Measurements from ENCODE around the gene INF2.

The INF2 gene

DNA sequence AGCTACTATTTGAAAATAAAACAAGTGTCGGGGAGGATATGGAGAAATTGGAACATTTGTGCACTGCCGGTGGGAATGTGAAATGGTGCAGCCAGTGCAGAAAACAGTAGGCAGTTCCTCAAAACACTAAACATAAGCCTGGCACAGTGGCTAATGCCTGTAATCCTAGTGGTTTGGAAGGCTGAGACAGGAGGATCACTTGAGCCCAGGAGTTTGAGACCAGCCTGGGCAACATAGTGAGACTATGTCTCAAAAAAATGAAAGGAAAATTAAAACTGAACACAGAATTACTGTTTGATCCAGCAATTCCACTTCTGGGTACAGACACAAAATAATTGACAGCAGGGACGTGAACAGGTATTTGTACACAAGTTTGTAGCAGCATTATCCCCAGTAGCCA, 76.1 kb downstream of the INF2 start:
- Histone ChIP-seq H3K4me2 (no peak overlapping the region), H3K9ac (no peak overlapping the region)

DNA sequence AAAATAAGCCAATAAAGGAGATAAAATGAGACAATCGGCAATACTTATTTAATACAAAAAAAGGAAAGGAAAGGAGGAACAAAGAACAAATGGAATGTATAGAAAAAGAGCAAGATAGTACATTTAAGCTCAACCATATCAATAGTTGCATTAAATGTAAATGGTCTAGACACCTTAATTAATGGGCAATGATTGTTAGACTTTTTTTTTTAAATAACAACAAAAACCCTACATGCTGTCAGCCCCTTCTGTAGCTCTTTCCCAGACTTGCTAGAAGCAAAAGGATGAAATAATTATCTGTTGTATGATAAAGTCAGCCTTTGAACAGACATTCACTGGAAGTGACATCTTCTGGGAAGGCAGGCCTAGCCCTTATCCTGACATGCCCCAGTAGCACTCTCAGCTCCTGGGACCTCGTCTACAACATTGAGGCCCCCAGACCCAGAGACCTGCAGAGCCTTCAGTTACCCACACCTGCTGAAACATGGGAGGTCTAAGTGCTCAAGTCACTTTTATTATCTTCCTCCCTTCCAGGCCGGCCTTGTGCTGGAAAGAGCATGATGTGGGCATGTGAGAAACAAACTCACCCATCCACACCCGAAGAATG, 76.9 kb downstream of the INF2 start:
- no peak overlapping the region for H3K9ac ChIP-seq

More for the DNA sequence above, 76.1 kb downstream of the INF2 start:
- Histone ChIP-seq H3K4me1 (ENCODE audit: low read depth, poor library complexity, severe bottlenecking) (no peaks in the 10 kb centered on the region), H3K27ac (no peak overlapping the region), H3K27me3 (ENCODE audit: insufficient read depth, low read depth) (no peaks in the 10 kb centered on the region), H3K4me3 (IDR thresholded peaks at IDR 0.05; ENCODE audit: insufficient read depth, low read depth, low read length) (no peak overlapping the region), H3K79me2 (ENCODE audit: insufficient read depth, low read depth) (no peaks in the 10 kb centered on the region), H2AFZ (ENCODE audit: low read depth) (no peak overlapping the region), H3K36me3 (ENCODE audit: insufficient read depth) (no peaks in the 10 kb centered on the region), H4K20me1 (ENCODE audit: insufficient read depth) (no peaks in the 10 kb centered on the region)
- TF ChIP-seq, protein P1, sequence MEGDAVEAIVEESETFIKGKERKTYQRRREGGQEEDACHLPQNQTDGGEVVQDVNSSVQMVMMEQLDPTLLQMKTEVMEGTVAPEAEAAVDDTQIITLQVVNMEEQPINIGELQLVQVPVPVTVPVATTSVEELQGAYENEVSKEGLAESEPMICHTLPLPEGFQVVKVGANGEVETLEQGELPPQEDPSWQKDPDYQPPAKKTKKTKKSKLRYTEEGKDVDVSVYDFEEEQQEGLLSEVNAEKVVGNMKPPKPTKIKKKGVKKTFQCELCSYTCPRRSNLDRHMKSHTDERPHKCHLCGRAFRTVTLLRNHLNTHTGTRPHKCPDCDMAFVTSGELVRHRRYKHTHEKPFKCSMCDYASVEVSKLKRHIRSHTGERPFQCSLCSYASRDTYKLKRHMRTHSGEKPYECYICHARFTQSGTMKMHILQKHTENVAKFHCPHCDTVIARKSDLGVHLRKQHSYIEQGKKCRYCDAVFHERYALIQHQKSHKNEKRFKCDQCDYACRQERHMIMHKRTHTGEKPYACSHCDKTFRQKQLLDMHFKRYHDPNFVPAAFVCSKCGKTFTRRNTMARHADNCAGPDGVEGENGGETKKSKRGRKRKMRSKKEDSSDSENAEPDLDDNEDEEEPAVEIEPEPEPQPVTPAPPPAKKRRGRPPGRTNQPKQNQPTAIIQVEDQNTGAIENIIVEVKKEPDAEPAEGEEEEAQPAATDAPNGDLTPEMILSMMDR (conservative IDR thresholded peaks at IDR 0.05; ENCODE audit: low read depth, low read length), result no peak

DNA sequence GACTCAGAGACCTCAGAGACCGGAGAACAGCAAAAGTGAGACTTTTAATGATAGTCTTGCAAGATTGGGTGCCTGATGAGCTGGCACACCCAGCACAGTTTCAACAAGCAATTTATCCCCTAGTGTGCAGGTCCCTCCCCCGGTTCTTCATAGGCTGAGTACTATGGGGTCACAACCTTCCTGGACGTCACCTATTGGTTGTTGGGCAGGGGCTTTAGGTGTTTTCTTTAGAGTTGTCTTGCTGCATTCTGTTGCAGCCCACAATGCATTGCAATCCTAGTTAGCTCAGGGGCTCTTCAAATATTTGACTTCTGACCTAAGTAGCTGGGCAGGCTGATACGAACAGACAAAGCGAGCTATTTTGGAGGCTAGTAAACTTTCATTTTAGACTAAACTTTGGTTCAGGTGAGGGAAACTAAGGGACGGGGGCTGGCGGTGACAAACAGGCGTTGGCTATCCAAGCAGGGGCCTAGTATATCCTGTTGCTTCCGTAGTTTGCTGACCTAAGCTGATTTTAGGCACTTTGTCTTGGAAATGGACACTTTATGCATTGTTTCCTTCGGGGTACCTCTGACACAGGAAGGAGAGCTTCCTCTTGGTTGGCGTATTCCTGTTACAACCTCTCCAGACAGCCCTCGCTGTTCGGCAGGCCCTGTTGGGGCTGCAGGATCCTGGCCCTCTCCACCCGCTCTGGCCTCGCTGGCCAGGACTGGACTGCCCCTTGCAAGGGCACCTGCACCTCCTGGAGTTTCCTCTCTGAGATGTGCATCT, 77.6 kb downstream of the INF2 start:
- Histone ChIP-seq H3K4me1 (ENCODE audit: low read depth, poor library complexity, severe bottlenecking) (no peaks in the 10 kb centered on the region), H3K27ac (no peak overlapping the region), H3K9ac (no peak overlapping the region), H3K4me3 (IDR thresholded peaks at IDR 0.05; ENCODE audit: insufficient read depth, low read depth, low read length) (no peak overlapping the region), H2AFZ (ENCODE audit: low read depth) (no peak overlapping the region), H3K36me3 (ENCODE audit: insufficient read depth) (no peaks in the 10 kb centered on the region), H3K79me2 (ENCODE audit: insufficient read depth, low read depth) (no peaks in the 10 kb centered on the region), H3K27me3 (ENCODE audit: insufficient read depth, low read depth) (no peaks in the 10 kb centered on the region), H4K20me1 (ENCODE audit: insufficient read depth) (no peaks in the 10 kb centered on the region), H3K4me2 (no peak overlapping the region)
- TF ChIP-seq, protein P1 (conservative IDR thresholded peaks at IDR 0.05; ENCODE audit: low read depth, low read length), result no peak

More for the DNA sequence above, 76.9 kb downstream of the INF2 start:
- Histone ChIP-seq H3K27me3 (ENCODE audit: insufficient read depth, low read depth) (no peaks in the 10 kb centered on the region), H3K79me2 (ENCODE audit: insufficient read depth, low read depth) (no peaks in the 10 kb centered on the region), H3K36me3 (ENCODE audit: insufficient read depth) (no peaks in the 10 kb centered on the region), H3K4me2 (no peak overlapping the region), H2AFZ (ENCODE audit: low read depth) (no peak overlapping the region), H3K27ac (no peak overlapping the region), H3K4me1 (ENCODE audit: low read depth, poor library complexity, severe bottlenecking) (no peaks in the 10 kb centered on the region), H4K20me1 (ENCODE audit: insufficient read depth) (no peaks in the 10 kb centered on the region), H3K4me3 (IDR thresholded peaks at IDR 0.05; ENCODE audit: insufficient read depth, low read depth, low read length) (no peak overlapping the region)
- TF ChIP-seq, protein P1 (conservative IDR thresholded peaks at IDR 0.05; ENCODE audit: low read depth, low read length), result no peak

DNA sequence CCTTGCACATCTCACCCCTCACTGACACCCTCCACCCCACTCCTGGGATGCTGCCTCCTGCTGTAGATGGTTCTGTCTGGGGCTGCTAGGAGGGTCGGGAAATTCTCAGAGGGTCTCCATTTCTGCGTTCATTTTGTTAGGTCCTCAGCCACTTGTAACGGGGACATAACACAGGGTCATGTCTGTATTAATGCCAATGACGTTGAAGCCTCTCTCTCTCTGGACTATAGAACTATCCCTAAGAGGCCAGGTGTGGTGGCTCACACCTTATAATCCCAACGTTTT, 78.2 kb downstream of the INF2 start:
- Histone ChIP-seq H3K4me1 (ENCODE audit: low read depth, poor library complexity, severe bottlenecking) (no peaks in the 10 kb centered on the region), H2AFZ (ENCODE audit: low read depth) (no peak overlapping the region), H3K36me3 (ENCODE audit: insufficient read depth) (no peaks in the 10 kb centered on the region), H3K27ac (no peak overlapping the region), H3K4me3 (IDR thresholded peaks at IDR 0.05; ENCODE audit: insufficient read depth, low read depth, low read length) (no peak overlapping the region), H3K79me2 (ENCODE audit: insufficient read depth, low read depth) (no peaks in the 10 kb centered on the region), H3K4me2 (no peak overlapping the region), H3K9ac (no peak overlapping the region), H3K27me3 (ENCODE audit: insufficient read depth, low read depth) (no peaks in the 10 kb centered on the region), H4K20me1 (ENCODE audit: insufficient read depth) (no peaks in the 10 kb centered on the region)
- TF ChIP-seq, protein P1 (conservative IDR thresholded peaks at IDR 0.05; ENCODE audit: low read depth, low read length), result no peak
